Left forelimb (tissue), 1 donor: ENCODE data around the gene TMEM72.
A peak's percentile ranks its signal among the peaks of the same experiment; 100 is the strongest.

Source experiments
- DNase-seq: peaks from one replicate; pipeline ENCODE4 v3.0.0-alpha.2; 2018; ENCODE audit warnings: low spot score

TMEM72 gene

DNA sequence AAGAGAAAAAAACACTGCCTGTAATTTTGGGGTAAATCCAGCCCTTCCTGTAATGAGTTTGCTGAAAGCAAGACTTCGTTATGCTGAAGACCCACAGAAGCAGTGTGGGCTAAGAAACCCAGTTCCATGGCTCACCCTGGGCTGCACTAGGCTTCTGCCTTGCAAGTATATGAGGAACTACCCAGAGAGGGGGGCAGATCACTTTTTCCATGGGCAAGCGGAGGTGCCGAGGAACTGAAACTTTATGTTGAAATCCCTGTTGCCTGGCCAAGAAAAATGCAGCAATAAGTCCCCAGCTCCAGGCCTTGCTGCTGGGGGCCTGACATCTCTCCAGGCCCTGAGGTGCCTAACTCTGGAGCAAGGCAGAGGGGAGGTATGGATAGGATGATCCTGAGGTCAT, 57.0 kb downstream of the TMEM72 start:
- DNase-seq: no peak

- DNase-seq: no peak
Observed at GRCh38 chr10:44968500-44969400, 57.6 kb downstream of the TMEM72 start.

DNA sequence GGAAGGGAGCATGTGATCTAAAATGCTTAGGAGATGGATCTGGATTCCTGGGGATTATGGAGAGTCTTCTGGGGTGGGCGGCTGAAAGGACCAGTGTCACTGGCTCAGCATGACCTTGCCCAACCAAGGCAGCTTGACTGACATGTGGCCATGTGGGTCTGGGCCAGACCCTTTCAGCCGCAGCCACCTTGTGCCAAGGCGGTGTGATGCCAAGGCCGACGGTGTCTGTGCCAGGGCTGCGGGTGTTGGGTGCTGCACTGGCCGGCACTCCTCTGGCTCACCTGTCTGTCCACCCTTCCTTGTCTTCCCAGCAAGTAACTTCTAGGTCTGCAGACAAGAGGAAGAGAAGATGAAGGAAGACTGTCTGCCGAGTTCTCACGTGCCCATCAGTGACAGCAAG, 58.7 kb downstream of the TMEM72 start:
- DNase-seq: no peak

- DNase-seq: no peak
Observed at GRCh38 chr10:44970812-44971395, 59.8 kb downstream of the TMEM72 start.

DNA sequence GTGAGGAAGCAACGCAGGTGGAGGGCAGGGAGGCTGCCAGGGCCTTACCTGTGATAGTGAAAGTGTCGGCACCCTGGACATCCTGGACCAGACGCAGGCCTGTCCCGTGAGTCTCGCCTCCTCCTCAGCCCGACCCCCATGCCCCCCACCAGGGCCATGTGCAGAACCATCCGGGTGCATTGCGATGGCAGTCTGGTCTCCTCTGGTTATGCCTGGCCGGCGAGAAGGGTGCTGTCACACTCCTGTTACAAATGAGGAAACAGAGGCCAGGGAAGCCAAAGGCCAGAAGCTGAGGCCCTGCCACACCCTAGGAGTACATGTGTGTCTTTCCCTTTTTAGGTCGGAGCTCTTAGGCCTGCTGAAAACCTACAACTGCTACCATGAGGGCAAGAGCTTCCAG, 60.3 kb downstream of the TMEM72 start:
- no peak for DNase-seq

GRCh38 chr10:44971935-44972757, 61.0 kb downstream of the TMEM72 start:
- DNase-seq: no peak

DNA sequence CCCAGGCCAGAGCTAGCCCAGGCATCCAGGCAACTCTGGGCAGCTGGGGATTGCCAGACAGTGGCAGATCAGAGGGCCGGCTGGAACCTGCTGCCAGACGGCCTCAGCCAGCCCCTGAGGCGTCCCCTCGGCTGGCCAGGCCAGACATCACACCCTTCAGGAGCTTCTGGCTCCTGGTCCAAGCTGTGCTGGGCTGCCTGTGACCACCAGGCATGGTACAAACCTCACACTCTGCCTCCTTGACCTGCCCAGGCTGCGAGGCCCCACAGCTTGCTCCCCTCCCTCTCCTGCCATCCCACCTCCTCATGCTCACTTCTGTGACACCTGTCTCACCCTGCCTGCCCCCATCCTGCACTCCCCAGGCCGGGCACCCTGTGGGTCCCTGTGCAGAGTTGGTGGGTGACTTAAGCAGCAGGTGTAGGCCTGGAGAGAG, 61.8 kb downstream of the TMEM72 start:
- DNase-seq: no peak

DNA sequence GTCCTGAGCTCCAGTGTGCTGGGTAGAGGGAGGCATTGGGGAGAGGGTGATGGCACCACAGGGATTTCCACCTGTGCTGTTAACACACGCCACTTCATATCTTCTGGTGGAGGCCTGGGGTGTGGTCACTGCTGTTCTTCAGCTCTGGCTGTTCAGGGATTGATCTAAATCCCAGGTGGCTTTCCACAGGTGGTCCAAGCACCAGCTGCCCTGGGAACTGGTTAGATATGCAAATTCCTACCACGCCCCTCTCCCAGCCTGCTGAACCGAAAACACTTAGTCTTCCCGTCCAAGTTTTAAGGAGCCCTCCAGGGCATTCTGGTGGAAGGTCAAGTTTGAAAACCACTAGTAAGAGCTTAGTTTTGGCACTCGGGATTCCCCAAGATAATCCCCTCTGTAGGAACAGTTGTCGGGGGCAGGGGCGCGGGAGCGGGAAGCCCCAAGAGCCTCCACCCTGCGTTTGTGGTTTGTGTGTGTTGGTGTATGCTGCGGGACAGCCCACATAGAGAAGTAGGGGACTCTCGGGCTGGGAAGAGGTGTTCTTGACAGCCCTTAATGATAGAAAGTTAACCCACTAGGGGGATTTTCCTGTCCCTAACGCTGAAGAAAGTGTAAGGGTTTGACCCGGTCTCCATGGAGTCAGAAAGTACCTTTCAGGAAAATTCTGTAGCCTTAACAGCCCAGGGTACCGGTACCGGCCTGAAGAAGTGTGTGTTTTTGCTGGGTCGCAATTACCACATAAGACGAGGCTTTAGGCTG, 62.4 kb downstream of the TMEM72 start:
- DNase-seq: no peak

DNA sequence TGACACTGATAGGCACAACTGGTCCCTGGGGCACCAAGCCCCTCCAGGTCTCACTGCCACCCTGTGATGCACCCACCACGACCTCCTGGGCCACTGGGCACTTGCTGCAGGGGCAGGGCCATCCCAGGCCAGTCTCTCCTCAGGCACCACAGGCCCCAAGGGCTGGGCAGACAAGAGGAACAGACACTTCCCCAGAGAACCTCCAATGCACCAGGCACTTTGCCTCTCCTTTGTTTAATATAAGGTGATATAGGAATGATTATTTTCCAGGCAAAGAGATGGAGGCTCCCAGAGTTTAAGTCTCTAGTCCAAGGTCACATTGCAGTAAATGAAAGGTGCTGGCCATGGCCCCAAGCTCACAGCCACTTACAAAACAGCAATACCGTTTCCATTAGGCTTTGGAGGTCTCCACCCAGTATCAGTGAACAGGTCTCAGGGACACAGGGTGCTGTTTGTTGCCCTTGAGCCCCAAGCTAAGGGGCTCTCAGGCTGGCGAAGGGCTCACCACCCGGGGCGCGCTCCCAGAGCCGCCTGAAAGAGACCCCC, 63.0 kb downstream of the TMEM72 start:
- DNase-seq: no peak

GRCh38 chr10:44974628-44975430, 63.7 kb downstream of the TMEM72 start:
- DNase-seq: no peak

GRCh38 chr10:44975431-44976331, 64.5 kb downstream of the TMEM72 start:
- no peak for DNase-seq

DNA sequence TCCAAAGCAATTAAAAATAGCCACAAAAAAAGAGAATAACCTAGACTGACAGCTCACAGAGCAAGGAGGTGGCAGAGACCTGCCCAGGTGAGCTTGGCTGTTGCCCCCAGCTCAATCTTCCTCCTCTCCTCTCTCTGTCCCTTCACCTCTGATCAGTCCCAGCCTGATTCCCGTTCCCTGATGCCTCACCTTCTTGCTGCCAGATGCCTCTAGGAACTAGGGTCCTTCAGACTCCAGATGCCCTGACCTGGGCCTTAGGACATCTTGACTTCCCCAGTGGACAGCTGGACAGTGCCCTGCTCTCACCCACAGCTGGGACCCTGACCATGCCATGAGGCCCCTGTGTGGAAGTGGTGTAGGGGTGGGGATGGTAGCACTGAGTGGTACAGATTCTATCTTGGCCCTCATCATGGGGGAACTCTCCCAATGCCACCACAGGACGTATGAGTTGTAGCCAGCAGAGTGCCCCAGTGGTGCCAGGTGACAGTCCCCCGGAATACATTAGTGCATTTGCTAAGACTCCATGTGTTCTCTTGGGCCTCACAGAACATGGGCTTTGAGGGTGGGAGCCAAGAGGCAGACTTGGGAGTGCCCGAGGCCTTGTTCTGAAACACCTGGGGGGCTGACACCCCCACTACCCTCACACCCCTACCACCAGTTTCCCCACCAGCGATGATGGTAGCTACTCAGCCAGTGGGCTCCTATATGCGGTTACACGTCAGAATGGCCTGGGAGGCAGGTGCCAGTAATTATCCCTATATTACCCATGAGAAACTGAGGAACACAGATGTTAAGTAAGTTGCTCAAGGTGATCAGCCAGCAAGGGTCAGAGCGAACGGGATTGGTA, 65.4 kb downstream of the TMEM72 start:
- DNase-seq: no peak

DNA sequence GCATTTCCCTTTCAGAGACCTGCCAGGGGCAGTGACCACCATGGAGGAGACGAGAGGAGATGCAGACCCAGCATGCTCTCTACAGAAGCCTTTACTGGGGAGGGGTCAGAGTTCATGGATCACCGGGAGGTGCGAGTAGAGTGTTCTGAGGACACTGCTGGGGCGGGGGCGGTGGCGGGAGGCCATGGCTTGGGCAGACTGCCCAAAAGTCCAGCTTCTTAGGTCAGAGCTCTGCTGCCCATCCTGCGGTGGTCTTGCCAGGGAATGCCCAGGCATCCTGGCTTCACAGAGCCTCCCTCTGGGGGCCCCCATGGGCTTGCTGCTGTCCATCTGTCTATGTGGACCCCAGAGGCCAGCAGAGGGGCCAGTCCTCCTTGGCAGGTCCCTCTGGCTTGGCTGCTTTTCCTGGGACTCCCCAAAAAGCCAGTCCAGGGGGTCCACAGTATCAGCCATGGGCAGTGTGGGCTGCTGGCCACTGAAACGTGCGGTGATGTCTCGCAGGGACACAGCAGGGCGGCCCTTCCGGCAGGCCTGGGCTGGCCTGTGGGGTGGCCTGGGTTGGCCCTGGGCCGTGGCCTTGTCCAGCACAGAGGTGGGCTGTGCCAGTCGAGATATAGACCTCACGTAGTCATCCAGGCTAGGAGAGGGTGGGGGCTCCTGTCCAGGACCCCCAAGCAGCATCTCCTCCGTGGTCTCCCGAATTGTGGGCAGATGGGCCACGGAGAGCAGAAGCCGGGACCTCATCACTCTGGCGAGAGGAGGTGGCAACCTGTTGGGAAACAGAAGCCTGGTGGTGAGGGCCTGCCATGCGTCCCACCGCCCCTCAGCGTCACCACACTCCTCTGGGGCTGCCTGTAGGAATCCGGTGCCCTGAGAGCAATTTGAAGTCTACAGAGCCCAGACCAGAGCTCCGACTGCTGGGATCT, 66.4 kb downstream of the TMEM72 start:
- no peak for DNase-seq

DNA sequence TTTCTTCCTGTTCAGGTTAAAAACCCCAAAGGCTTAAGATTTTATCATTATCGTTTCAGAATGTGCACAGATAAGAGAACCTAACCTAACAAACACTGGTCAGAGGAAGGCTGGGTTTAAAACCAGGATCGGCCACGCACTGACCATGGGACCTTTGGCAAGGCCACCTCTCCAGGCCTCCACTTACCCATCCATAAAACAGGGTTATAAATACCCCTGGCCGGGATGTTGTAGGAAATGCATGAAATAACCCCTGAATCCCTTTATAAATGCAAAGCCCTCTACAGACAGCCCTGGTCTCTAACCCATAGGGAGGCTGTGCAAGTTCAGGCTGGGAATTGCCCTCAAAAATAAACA, 67.1 kb downstream of the TMEM72 start:
- DNase-seq: no peak

GRCh38 chr10:44978570-44979280, 67.6 kb downstream of the TMEM72 start, which contains the start of gene DEPP1:
Gene DEPP1 (minus strand): TSS chr10:44978809. CDS start chr10:44978030, 779 bp downstream.
- peak; percentile 84 for DNase-seq

- no peak for DNase-seq
Observed at GRCh38 chr10:44979281-44980191, 68.4 kb downstream of the TMEM72 start.
